GM19099 (cell line): Measurements from ENCODE around the gene SLC25A2.

Experiments used
- POLR2A ChIP-seq: IDR thresholded peaks from 3 replicates; pipeline ENCODE4 v1.6.1; 2011; ENCODE audit warnings: low read depth; ENCODE audit not compliant: insufficient read length; ENCODE audit errors: extremely low read depth

SLC25A2 gene

DNA sequence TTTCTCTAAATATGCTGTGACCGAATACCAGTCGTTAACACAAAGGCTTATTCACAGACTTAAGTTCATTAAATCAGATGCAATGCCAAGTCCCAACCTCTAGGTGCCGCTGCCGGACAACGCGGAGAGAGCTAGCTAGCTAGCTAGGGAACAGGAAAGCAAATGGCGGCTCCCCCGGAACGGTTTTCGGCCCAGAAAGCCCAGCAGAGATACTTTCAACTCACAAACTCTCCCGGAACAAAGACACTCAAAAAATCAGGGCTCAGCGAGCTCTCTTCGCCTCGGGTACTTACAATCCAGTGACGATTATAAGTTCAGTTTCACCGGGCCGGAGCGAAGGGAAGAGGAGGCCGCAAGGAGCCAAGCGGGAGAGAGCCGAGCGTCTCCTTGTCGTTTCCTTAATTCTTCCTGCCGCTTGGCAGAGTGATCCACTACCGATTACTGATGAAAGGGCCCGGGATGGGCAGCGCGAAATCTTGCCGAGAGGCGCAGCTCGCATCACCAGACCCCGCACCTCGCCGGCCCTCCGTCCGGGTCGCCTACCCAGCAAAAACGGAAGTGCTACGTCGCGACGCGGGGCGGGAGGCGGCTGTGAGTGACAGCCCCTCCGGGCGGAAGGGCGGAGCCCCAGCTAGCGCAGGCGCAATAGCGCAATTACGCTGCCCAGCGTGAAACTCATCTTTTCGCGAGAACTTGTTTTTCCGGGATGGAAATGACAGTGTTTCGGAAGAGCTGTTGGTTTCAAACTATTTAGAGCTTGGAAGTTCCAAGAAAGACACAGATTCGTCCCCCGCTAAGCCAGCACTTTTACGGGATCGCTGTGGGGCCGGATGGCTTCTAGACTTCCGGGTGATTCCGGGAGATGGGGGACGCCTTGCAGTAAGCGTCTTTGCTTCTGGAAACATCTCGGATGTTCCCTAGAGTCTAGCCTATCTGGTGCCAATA is 16.6 kb upstream of the SLC25A2 start, which contains the start of gene TAF7:
TSS of gene TAF7 (minus strand) at position 560 of the 945 bp plus-strand sequence. CDS start 740 bp downstream, outside the sequence.
- TF ChIP-seq POLR2A = peak; percentile 98

DNA sequence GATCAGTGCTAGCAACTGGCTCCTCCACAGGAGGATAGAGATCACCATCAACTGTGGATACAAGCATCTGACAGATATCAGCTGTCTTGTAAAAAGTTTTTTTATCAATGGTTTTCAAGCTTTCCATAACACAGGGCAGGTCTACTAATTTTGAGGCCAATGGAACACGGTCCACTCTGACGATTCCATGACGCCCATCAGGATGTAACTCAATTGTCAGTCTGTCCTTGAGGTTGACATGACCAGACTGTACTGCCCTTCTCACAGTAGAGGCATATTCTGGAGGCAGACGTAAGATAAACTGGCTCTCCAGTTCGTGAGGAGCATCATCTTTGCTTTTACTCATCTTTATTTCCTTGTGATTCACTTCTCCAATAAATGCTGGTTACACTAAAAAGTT is 15.8 kb upstream of the SLC25A2 start:
- no peak for TF ChIP-seq POLR2A

DNA sequence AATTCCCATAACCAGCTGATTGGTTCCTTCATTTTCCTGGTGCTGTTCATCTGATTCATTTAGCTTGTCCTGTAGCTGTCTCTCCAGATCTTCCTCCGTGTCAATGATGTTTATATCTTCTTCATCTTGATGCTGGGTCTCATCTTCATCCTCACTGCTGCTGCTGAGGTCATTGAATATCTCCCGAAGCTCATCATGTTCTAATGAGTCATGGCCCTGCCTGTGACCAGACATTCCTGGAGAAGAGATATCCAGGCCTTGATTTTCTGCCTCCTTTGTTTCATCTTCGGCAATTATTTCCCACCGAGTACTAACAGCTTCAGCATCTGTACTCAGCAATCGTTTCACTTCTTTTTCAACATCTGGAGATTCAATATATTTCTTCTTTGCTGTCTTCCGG is 15.4 kb upstream of the SLC25A2 start:
- TF ChIP-seq POLR2A = no peak

DNA sequence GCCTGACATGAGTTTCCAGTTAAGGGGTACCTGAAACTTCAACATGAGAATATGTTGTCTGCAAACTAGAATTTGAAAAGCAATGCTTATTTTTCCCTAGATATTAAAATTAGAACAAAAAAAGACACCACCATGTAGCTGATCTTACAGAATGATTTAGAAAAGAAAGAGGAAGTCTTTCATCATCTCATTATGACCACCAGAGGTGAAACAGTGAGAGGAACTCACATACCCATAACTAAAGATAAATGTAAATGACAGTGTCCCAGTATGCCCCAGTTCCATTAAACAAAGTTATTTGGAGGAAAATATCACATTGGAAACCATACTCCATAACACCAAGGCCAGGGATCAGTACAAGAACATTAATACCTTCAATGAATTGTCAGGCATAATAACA is 9.9 kb upstream of the SLC25A2 start:
- TF ChIP-seq POLR2A = no peak

DNA sequence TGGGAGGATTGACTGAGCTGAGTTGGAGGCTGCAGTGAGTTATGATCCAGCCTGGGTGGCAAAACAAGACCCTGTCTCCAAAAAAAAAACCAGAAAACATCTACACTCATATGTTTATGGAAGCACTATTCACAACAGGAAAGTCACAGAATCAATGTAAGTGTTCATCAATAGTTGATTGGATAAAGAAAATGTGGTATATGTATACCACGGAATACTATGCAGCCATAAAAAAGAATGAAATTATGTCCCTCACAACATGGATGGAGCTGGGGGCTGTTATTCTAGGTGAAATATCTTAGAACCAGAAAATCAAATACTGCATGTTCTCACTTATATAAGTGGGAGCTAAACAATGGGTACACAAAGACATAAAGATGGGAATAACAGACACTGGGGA is 2.8 kb upstream of the SLC25A2 start:
- TF ChIP-seq POLR2A = no peak

DNA sequence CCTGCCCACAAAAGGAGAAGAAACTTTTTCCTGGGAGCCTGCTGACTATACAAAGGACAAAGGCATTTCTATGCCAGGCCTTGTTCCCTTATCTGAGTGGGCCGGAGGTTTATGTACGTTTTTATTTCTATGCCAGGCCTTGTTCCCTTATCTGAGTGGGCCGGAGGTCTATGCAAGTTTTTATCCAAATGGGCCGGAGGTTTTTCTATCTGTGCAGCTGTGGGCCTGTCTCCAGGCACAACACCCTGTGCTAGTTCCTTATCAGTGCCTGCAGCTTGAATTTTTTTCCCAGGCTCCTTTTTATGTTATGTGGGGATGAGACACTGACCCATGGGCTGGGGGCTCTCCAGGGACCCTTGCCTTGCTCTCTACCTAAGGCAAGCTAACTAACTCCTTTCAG is 5.5 kb downstream of the SLC25A2 start:
- no peak for TF ChIP-seq POLR2A

GRCh38 chr5:141272906-141273305 is 30.9 kb downstream of the SLC25A2 start:
- no peak for TF ChIP-seq POLR2A

DNA sequence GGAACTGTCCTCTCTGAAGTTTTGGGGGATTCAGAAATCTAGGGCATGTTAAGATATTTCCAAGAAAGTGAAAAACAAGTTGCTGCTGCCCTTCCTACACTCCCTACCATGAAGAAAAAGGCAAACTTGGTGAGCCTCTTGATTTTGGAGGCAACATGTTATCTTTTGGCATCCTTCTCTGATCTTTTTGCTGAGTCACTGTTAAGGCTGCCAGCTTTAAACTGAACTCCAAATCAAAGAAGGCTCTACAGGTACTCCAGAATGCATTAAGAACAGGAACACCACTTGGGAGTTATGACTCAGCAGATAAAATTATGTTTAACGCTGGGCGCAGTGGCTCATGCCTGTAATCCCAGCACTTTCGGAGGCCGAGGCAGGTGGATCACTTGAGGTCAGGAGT is 34.7 kb downstream of the SLC25A2 start:
- no peak for TF ChIP-seq POLR2A

DNA sequence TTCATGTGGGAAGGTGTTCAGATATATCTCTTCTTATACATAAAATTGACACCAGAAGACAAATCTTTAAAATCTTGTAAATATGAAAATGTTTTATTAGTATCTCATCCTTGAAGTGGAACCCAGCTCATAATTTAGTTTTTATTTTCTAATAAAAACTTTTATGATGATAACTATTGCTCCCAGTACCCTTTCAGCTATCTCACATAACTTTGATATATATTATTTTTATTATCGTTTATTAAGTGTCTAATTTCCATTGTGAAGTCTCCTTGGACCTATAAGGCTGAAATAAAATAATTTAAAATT is 42.7 kb downstream of the SLC25A2 start:
- no peak for TF ChIP-seq POLR2A

- TF ChIP-seq POLR2A = no peak
Measured at GRCh38 chr5:141260458-141261237, 43.2 kb downstream of the SLC25A2 start.

GRCh38 chr5:141258948-141259347 is 44.9 kb downstream of the SLC25A2 start:
- TF ChIP-seq POLR2A = no peak

DNA sequence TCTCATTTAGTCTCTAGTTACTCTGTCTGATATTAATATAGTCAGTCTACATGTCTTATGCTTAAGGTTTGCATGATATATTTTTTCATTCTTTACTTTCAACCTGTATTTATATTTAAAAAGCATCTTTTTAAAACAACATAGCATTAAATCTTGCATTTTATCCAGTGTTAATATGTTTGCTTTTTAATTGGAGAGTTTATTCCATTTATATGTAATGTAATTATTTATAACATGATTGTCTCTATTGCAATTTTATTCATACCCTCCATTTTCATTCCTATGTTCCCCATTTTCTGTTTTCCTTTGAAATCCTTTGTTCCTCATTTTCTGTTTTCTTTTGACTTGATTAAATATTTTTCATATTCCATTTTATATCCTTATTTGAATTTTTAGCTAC is 45.4 kb downstream of the SLC25A2 start:
- no peak for TF ChIP-seq POLR2A
